HG03432 (cell line): ENCODE results near the gene PLCH1.

Experiments
- ATAC-seq: cut with Tn5 transposase; IDR thresholded peaks from one replicate; pipeline ENCODE4 v1.9.1; 2021; ENCODE audit warnings: mild to moderate bottlenecking, moderate library complexity; ENCODE audit not compliant: unreplicated experiment

Gene PLCH1

DNA sequence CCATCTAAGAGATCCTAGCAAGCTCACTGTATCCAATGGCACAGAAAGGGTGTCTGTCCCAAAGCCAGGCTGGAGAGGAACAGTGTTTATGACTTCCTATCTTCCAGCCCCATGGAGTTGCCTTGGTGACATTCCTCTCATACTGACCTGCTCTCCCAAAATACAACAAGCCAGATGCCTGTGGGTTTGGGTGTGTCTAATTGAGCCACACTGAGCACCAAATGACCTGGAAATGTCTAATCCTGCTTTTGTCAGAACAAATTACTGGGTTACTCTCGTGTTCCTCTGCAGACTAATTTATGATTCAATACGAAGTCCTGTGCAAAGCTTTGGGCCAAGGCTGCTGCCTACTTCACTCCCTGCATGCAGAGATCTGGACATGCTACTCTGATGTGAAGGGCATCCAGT, 353.3 kb downstream of the PLCH1 start:
- ATAC-seq = no peak

DNA sequence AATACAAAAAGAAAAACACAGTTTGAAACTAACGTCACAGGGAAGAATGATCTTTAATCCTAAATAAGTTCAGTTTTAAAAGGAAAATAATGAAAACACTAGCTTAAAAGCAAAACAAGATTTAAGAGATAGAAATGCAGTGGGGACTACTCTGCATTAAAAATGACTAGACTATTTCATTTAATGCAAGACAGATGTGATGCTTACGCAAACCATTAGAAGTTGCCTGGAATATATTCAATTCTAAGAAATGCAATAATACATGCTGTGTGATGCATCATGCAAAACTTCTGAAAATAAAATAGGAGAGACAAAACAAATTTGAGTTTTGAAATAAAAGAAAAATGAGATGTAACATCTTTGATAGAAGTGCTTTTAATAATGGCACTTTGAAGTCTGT, 353.8 kb downstream of the PLCH1 start:
- no peak for ATAC-seq

DNA sequence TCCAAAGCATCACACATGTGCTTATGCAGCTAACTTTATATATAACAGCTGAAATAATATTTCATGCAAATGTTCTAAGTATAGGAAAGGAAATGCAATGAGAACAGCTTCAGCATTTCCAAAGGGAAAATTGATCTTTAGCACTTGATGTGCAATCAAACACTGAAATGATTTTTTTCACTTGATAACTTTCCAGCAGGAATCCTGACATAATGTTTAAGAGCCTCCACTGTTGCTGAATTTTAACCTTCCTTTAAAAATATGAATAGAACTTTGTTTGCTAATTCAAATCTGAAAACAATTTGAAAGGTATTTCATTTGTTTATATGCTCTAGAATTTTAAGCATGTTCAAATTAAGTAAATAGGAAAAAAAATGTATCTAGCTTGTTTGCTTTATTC, 354.5 kb downstream of the PLCH1 start:
- no peak for ATAC-seq

DNA sequence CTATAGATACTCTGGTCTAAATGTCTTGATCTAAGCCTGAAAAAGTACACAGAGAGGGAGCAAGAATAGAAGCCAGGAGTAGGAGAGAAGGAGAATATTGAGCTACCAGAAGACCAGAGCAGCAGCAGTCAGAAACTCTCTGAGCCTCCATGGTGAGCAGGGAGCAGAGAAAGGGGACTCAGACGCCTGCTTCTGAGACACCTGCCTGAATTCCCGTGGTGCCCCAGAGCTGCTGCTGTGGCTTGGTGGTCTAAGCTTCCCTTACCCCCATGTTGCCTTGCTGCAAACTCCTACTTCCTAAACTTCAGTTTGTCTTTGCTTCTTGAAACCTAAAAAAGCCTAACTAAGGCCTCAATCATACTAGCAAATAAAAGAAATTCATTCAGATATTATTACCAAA, 356.5 kb downstream of the PLCH1 start:
- ATAC-seq = no peak

DNA sequence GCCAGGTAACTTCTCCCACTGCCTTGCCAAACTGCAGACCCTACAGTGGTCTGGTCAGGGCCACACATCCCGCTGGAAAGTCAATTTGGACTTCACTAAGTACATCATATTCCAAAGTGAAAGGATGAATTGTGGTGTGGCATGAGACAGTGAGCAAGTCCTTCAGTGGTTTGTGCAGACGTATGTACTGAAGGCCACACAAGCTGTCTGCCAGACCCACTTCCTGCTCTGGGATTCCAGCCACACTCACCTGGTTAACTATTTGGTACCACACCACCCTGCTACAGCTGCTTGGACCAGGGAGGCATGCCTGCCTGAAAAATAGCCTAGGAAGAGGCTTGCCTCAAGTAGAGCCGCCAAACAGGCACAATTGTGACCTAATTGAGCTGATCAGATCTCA, 357.3 kb downstream of the PLCH1 start:
- ATAC-seq = no peak

DNA sequence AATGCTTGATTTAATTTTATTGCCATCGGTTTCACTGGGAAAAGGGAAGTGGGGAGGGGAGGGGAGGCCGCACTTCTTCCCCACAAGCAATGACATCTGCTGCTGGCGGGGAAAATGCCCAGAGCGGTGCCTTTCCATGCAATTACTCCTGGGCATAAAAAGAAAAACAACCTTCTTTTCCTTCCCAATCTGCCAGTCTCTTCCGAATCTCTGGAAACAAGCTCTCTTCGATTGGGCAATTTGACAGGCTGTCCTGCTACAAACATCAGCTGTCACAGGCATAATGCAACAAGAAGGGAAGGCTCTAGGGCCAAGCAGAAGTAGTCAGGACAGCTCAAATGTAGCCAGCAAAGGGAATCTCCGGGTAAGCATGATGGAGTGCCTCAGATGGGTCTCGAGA, 358.0 kb downstream of the PLCH1 start:
- no peak for ATAC-seq

DNA sequence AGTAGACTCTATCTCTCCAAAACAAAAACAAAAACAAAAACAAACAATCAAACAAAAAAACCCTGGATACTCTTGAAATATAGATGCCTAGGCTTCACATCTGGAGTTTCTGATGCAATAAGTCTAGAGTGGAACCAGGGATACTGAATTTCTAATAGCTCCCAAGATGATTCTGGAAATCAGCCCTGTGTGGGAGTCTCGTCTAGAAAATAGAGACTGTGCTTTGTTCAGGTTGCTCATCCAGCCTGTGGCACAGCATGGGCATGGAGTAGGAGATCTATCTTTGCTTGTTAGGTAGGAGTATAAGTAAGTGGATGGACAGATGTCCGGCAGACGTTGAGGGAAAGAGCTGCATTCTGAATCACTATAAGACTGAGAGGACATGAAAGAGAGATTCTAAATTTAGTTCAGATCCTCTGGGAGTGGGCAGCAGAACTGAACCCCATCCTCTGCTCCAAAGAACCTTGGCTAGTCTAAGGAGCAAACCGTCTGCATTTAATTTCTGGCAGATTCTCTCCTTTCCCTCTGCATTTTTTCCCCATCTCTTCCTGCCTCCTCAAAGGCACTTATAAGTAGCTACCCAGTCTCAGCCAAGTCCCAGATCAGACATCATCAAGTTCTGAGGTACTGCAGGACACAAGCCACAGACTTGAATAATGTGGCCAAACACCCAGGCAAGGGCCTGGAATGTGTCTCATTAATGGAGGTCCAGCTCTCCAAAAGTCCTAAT, 358.8 kb downstream of the PLCH1 start:
- ATAC-seq = no peak

DNA sequence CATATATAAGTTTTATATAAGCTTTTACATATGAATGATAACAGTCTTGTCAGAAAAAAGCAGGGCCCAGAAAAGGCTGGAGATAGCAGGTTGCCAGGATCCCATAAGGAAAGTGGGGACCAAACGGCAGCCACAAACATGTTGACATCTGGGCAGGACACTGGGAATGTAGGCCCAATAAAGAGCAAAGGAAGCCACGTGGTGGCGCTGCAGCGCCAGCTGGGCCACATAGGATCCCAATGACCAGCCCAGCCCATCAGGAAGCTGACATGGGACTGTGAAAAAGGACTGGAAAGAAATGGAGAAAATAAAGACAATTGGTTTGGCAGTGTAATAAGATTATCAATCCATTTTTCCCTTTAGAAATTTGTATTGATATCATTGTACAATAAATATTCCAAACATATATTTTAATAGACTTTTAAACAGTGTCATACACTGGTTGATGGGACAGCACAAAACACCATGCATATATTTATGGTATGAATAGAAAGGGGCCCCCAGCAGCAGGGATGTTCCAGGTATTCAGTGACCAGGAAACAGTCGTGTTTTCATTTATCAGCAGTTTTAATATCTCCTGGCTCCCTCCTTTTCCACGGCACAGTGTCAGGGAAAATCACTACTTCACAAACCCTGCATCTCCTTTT, 362.4 kb downstream of the PLCH1 start:
- peak; percentile 68 for ATAC-seq

DNA sequence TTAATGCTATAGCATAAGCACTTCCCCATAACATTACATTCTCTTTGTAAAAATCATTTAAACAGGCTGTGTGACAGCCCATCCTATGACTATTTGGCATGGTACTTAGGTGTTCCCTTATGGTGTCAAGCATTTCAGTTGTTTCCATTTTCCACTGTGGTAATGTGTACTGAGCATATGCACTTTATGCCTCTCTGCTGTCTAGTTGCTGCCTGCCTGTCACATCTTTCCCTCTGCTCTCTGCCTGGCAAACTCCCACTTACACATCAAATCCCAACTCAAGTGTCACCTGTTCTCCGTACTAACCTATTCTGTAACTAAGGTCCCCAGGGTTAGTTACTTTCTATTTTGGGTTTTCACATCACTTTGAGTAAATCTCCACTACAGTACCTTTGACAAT, 367.0 kb downstream of the PLCH1 start:
- no peak for ATAC-seq

DNA sequence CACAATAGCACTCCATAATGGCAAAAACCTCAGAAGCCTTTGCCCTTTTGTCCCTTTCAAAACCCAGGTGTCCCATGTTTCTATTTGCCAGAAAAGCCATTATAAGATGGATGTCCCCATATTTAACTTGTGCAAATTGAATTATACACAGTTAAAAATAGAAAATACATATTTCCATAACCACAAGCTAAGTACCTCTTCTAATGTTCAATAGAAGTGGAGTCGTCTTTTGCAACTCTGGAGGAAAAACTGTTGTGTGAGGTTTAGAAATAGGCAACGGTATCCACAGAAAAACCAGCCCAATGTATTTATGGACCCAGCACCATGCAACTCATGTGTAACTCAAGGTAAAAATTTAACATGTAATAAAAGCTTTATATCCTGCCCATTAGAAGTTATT, 367.8 kb downstream of the PLCH1 start:
- no peak for ATAC-seq

DNA sequence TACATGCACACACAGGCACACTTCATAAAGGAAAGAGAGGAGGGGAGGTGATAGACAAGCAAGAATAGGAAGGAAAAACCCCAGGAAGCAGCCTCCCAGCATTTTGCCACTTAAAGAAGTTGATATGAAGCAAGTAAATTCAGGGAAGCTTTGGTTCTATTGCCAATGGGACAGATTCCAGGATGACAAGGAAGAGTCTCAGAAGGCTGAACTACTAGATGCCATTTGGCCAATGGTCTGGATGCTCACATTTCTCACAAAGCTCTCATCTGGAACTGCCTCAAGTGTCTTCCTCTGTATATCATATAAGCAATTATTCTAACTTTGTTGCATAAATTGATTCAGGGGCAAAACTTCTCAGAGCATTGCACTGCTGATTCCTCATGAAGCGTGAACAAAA, 372.6 kb downstream of the PLCH1 start:
- ATAC-seq = no peak

DNA sequence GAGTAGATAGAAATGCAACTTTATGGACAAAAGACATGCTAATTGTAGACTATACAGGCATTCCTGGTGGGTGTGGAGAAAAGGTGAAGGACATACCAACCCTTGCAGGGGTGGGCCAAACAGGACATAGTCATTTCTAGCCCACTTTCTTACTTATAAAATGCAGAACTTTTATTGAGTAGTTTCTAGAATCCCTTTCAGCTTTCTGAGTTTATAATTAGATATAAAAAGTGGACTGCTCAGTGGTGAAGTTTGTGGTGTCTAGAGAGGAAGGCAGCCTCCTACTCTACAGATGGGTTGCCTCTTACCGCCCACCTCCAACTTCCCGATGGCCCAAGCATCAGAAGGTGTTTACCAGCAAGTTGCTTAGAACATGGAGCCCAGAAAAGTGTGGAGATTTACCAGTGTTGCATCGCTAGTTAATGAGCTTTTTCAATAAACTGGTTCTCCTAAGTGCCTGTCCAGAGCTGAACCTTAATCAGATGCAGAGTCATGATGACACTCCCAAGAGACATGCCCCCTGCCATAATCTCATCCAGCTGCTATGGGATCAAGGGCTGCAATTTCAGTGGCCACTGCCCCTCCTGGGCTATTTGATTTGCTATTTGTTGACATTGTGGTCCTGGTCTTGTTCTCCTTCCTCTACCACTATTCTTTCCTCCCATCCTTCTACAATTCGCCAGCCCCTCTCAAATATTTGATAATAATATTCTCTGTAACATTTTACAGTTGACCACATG, 373.9 kb downstream of the PLCH1 start:
- ATAC-seq = no peak

DNA sequence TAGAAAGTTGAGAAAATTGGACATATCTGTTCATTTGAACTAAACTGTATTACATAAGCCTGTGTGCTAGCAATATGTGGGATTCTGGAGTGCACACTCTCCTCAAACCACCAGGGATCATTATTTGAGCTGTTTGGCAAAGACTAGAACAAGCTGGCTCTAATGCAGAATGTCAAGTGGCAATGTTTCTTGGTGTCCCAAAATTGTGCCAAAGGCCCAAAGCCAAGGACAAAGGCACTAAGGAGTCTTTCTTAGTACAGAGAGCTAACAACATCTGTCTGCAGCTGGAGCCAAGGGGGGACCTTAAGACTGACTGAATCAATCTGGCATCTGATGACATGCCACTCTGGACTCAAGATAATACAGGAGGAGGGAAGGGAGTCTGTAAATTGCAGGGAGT, 374.7 kb downstream of the PLCH1 start:
- ATAC-seq = no peak

DNA sequence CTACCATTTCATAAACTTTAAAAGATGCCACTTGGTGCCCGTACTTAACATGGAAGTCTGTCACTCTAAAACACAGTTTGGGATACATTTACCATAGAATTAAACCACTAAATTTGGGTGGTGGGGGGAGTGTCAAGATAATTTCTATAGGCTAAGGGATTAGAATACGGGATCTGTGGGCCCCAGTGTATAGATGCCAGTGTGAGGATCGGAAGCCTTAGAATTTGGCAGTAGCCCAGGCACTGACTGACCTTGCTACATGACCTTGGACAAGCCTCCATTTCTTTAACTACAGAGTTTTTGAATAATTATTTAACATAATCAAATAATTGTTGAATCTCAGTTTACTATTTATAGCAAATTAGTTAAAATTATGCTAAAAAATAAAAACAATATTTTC, 375.1 kb downstream of the PLCH1 start:
- ATAC-seq = no peak

DNA sequence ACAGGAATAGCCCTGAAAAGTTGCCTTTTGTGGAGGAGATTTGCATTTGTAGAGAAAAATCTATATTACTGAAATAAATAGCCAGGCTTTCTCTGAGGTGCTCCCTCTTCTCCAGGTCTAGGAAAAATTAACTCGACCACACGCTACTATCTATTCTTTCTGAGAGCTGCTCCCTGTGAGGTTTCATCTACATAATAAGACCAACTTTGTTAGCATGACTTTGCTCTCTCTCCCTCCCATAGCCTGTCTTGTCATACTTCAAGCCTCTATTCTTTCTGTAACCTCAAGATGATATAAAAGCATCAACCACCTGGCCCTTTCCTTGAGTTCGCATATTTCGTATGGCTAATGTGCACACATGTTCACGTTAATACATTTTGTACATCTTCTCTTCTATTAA, 375.6 kb downstream of the PLCH1 start:
- no peak for ATAC-seq

DNA sequence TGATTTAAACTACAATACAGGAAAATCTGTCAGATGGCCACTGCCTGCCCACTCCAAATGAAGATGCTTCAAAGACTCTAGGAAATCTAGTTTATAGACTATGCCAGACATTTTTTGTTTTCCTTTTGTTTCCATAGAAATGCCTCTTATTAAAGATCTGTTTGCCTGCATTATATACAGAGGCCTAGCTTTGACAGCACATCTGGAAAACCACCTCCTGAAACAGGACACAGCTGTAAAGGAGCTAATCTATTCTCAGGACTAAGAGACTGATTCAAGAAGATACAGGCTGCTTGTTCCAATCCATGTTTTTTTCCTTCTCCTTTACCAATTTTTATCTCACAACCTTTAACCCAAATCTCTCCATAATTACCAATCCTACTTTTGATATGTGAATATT, 376.1 kb downstream of the PLCH1 start:
- no peak for ATAC-seq

DNA sequence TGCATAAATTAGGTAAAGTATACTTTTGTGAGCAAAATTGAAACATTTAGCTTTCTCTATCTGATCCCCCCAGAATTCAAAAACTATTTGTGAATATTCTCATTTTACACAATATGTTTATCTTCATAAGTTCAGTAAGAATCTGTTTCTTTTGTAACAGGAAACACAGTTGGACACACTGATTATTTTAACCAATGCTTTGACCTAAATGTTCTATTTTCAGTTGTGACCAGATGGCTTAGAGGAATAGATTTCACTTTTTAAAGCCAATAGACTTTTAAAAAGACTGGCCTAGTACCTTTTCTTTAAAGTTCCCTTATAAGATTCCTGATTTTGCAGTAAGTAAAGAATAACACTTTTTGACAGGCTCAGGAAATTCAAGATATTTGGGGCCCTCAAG, 377.4 kb downstream of the PLCH1 start:
- no peak for ATAC-seq

DNA sequence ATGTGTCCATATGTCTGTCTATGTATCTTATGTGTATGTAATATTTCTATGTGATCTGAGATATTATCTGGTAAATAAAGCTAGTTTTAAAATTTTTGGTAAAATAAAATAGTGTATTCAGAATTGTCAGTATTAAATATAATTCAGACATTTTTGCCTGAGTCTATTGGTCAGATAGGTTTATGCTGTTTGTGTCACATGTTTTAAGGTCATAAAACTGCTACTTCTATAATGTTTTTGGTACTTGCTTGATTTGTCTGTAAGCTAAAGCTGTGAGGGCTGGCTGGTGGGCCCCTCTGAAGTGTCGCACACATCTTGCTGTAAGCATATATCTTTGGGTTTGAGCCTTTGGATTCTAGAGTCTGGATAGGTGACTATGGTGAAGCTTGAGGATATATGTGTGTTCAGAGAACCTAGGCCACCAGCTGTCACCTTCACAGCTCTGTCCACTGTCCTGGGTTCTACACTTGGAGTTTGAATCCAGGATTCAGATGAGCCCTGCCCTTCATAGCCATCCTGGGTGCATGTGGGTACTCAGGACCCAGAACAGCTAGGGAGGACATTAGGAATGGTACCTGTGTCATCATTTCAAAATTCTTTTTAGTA, 379.6 kb downstream of the PLCH1 start:
- ATAC-seq = no peak

DNA sequence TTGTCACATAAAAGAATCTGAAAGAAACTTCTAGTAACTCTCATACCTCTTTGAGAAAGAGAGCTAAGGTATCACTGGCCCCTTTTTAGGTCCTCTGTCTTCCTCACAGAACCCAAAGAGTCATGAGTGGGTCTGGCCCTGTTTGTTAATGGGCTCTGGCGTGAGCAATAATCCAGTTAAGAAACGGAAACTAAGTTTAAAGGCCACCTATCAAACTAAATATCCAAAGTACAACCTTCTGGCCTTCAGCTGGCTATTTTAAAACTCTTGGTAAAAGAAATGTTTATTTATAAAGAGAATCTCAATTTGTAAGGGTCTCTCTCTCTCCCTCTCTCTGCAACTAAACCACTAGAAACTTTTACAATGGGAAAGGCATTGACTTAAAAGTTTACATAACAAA, 380.4 kb downstream of the PLCH1 start:
- no peak for ATAC-seq

DNA sequence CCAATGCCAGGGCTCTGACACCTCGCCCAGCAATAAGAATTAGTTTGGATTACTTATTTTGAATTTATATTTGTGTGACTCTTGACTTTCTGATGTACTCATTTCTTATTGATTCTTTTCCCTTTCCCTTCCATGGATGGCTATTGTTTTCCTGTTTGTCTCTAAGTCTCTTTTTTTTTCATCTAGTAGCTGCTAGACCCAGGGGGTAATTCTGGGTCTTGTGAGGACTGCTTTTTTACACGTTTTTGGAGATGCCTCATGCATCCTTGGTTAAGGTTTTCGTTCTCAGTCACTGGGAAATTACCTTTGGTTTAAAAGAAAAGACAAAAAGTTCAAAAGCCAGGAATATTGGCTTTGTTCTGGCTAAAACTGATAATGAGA, 381.2 kb downstream of the PLCH1 start:
- no peak for ATAC-seq

DNA sequence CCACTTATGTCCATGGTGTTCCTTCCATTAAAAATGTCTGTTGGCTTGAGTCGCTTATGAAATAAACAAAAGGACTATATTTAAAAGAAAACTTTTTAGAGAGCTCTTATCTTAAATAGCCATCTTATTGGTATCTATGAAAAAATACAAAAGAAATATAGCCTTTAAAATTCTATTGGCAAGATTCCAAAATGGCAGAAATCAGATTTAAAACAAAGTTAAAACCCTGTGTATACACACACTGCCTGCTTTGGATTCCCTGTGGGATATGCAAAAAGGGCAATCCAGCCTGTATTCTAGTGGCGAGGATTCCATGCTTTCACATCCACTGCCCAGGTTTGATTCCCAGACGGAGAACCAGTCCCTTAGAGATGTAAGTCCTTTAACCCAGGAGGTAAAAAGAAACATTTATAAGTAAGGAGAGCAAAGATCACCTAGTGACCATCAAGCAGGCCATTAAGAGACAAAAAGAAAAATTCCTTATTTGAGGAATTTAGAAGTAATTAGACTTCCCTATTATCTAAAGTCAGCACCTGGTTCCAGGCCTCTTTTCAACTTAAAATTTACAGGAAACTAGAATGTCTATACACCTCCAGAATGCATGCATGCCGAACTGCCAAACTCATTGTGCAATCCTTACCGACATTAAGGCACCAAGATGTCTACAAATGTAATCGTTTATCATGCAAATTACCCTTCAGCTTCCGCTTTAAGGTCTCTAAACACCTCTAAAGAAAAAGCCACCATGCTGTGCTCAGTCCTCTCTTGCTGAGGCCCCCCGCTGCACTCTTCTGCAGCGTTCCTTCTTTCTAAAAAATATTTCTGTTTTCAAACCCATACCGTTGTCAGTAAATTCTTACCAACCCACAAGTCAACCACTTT, 381.8 kb downstream of the PLCH1 start:
- no peak for ATAC-seq
